HG03378 (cell line): ENCODE measurements around the gene CCIN.
A peak's percentile ranks its signal among the peaks of the same experiment; 100 is the strongest.

ENCODE experiments used
- ATAC-seq: cut with Tn5 transposase; IDR thresholded peaks from one replicate; pipeline ENCODE4 v1.9.1; 2021; ENCODE audit warnings: mild to moderate bottlenecking, moderate library complexity; ENCODE audit not compliant: unreplicated experiment

Gene CCIN

DNA sequence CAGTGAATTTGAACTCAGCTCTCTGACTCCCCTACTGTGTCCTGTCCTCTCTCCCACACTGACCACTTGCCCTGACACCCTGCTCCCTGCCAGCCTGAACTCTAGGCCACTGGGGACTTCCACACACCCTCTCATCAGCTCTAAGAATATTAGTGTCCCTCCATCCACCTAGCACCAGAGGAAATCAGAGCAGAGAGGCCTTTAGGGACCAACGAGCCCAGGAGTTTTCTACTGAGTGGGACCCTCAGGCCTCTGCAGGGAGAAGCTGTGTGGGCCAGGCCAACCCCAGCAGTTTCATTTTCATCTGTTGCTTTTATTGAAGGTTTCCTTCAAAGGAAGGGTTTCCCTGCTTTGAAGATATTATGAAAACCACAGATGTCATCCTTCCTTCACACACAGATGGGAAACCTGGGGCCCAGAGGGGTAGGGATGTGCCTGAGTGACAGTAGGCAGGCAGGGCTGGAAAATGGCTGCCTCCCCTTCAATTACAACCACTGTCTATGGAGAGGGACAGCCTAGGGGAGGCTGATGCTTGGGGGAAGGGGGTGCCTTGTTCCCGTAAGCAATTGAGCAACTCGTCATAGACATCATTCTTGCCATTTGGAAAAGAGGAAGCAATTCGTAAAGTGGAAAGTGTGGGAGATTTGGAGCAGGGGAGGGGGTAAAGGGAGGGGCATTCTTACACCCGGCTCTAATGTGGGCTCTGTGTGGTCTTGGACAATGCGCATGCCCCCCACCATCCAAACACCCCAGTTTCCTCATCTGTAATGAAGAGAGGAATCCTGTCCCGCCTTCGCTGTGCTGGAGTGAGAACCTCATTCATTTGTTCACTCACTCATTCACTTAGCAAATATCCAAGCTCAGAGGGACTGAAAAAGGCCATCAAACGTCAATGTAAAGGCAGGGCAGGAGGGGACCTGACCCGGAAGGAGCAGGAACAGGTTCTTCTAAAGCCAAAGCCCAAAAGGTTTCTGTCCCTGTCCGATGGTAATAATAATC, 28.8 kb upstream of the CCIN start:
- no peak for ATAC-seq

DNA sequence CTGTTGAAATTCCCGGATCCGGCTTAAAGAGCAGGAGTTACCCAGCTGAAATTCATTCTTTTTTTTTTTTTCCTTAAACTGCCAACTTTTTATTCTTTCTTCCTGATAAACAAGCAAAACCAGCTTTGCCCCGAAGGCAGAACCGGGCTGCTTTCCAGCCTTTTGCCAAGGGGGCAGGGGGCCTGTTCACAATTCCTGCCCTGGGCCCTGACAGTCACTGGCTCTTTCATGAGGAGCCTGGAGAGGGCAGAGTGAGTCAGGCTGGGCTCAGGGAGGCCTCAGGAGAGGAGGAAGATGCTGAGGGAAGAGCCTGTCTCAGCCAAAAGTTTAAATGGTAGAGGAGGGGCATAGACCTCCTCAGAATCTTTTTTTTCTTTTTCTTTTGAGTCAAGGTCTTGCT, 27.9 kb upstream of the CCIN start:
- ATAC-seq, result no peak

GRCh38 chr9:36141761-36142160, 27.4 kb upstream of the CCIN start:
- ATAC-seq, result no peak

DNA sequence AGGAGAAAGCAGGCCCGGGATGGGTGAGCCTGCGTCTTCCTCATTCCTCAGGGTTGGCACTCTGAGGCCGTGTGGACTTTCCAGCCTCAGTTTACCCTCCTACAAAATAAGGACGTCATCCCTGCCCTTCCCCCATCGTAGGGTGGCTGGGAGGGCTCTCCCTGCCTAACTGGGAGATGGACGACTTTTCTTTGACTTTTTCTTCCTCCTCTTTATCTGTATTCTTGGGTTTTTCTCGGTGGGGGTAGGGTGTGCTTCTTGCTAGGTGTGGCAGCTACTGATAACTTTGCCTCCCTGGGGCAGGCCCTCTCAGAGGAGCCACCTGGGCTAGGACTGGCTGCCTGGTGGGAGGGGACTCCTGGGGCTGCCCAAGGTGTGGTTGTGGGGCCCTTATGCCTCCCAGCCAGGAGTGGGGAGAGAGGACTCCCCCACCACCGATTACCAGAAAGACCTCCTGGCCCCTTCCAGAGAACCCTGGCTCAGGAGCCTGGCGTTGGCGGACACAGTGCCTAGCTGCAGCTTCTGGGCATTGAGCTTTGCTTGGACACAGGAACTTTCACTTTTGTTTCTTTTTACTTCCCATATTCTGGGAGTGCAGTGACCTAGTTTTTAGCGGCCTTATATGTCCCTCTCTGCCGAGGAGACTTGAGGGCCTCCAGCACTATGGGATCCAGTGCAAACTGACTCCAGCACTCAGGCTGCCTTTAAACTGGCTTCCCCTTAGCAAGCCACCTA, 26.5 kb upstream of the CCIN start:
- no peak for ATAC-seq

- no peak for ATAC-seq
Measured at GRCh38 chr9:36143245-36143641, 25.9 kb upstream of the CCIN start.

- no peak for ATAC-seq
Measured at GRCh38 chr9:36144309-36145232, 24.6 kb upstream of the CCIN start.

DNA sequence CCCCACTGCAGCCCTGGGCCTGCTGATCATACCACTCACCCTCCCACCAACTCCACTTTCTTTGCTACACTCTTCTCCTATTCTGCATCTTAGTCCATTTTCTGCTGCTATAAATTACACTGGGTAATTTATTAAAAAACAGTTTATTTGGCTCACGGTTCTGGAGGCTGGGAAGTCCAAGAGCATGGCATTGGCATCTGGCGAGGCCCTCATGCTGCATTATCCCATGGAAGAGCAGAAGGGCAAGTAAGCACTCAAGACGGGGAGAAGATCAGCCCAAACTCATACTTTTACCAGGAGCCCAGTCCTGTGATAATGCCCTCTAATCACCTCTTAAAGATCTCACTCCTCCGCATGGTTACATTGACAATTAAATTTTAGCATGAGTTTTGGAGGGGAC, 23.2 kb upstream of the CCIN start:
- no peak for ATAC-seq

DNA sequence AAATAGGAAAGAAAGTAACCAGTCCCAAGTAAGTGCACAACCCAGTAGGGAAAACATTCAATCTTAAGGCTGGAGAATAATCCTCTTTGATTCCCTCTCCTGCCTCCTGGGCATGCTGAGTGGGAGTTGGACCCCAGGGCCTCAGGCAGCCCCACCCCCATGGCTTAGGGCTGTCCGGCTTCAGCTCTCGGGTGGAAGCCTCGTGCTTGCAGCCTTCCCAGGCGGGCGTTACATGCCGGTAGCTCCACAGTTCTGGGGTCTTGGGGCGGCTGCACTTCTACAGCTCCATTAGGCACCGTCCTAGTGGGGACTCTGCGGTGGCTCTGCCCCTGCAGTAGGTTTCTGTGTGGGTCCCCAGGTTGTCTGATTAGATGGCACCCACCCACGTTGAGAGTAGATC, 22.5 kb upstream of the CCIN start:
- no peak for ATAC-seq

DNA sequence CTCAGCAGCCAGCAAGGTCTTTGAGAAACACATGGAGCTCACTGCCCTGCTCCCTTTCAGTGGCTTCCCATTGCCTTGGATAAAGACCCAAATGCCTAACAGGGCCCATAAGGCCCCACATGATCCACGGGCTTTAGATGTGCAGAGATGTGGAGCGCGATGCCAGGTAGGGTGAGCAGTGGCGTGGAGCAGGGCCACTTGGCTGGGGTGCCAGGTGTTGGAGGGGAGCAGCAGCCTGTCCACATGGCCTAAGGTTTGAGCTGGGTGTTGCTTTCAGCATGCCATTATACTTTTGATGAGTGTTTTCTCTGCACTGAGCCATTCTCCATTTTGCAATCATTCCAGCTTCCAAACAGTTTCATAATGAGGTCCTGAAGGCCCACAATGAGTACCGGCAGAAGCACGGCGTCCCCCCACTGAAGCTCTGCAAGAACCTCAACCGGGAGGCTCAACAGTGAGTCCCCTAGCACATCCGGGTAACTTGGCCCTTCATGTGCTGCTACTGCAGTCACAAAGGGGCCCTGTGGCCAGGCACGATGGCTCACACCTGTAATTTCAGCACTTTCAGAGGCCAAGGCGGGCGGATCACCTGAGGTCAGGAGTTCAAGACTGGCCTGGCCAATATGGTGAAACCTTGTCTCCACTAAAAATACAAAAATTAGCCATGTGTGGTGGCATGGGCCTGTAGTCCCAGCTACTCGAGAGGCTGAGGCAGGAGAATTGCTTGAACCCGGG, 21.6 kb upstream of the CCIN start:
- no peak for ATAC-seq

DNA sequence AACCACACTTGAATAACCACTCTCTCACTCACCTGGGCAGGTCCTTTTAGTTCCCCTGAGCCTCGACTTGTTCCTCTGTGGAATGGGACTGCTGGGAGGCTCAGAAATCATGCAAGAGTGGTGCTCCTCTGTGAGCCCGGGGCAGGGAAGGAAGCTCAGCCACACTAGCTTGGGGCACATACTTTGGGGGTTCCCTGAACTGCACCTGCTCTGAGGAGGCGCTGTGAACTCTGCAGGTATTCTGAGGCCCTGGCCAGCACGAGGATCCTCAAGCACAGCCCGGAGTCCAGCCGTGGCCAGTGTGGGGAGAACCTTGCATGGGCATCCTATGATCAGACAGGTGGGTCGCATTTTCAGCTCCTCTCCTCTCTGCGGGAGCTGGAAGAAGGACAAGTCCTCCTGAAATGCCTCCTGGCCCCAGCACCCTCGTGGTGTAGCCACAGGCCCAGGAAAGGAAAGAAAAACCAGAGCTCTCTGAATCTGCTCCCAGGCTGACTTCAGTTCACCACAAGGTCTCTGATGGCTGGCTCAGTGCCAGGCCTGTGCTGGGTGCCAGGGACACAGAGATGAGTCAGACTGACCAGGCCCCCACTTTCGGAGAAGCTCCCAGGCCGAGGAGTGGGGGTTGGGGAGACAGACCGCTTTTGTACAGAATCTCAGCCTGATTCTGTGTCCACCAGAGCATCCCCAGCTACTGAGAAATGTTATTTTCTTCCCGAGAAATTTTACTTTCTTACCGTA, 20.7 kb upstream of the CCIN start:
- ATAC-seq, result peak; percentile 44

GRCh38 chr9:36149197-36149596, 20.0 kb upstream of the CCIN start:
- no peak for ATAC-seq

DNA sequence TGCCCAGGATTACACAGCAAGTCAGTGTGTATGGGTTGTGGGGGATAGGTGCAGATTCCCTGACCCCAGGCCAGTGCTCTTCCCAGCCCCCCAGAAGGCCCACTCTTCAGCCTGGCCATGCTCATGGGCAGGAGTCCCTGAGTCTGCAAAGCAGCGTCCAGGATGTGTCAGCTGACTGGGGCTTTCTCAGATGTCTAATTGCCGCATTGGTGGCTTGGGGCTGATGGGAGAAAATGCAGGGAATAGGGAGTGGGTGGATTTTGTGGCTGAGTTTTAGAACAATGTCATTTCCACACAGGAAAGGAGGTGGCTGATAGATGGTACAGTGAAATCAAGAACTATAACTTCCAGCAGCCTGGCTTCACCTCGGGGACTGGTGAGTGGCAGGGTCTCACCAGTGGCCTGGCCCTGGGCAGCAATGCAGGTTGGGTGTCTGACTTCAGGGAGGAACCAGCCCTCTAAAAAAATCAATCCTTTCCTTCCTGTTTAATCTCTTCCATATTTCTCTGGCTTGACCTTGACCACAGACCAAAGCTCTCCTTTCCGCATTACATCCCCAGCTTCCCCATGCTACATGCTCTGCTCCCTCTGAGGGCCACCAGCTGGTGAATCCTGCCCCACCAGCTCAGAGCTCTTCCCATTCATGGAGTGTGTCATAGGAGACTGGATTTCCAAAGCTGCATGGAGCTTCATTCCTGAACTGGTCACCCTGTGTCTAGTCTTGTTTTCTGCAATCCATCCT, 18.4 kb upstream of the CCIN start:
- ATAC-seq, result no peak

DNA sequence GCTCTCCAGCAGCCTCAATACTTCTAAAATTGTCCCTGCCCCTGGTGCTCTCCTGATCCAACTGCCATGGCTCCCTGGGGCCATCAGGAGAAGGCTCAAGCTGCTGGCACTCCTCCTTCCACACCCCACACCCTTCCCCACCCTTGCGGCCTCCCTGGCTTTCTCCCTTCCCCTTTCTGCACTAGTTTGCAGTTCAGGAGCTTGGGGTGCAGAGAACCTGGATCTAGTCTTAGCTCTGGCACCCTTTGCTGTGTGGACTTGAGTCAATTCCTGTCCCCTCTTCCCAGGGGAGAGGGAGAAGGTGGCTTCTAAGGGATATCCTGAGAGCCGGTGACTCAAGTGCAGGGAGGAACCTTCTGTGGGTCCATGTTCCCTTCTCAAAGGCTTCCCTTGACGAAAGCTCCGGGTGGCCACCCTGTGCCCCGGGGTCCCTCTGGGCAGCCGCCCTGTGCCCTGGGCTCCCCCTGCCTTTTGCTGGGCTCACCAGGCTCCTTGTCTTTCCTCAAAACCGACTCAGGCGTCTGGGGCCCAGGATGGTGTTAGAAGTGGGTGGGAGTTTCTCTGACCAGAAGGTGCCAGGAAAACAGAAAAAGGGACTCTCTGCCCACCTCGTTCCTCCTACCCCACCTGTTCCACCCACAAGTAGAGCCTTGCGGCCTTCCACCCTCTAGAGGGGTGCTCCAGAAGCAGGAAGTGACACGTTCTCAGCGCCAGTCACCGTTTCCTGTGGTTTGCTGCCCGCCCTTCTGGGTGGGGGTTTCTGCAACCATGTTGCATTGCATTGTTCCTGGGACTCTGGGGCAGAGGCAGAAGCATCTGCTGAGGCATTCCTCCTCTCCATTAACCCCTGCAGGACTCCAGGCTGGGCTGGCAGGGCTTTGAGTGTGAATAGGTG, 17.6 kb upstream of the CCIN start:
- ATAC-seq, result peak; percentile 75

- ATAC-seq, result no peak
Measured at GRCh38 chr9:36152741-36153438, 16.3 kb upstream of the CCIN start.

DNA sequence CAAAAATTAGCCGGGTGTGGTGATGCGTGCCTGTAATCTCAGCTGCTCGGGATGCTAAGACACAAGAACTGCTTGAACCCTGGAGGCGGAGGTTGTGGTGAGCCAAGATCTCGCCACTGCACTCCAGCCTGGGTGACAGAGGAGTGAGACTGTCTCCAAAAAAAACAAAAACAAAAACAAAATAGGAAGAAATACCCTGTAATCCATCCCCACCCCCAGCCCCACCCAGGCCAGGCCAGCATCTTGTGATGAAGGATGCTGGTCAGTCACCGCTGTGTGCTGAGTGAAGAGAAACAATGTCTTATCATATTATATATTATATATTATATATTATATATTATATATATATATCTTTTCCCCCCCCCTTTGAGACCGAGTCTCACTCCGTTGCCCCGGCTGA, 15.4 kb upstream of the CCIN start:
- ATAC-seq, result no peak

- ATAC-seq, result no peak
Measured at GRCh38 chr9:36154331-36154952, 14.7 kb upstream of the CCIN start.

GRCh38 chr9:36156116-36156515, 13.1 kb upstream of the CCIN start:
- ATAC-seq, result no peak
